Esophagus muscularis mucosa (tissue), 3 donors: Measurements from ENCODE around the gene MINDY3.

Source experiments
- CTCF ChIP-seq, 3 experiments: fragments of 200-600 bp in 2 of 3; fragments of 450-650 bp in 1 of 3; sonication (generic) in 2 of 3; IDR thresholded peaks; one replicate each; pipeline ENCODE4 v1.5.1; 2017 to 2019; ENCODE audit warnings: antibody characterized with exemption in 3 of 3, mild to moderate bottlenecking in 2 of 3, moderate library complexity in 1 of 3
- POLR2A ChIP-seq: fragments of 450-650 bp; IDR thresholded peaks from one replicate; pipeline ENCODE4 v1.6.1; 2017; ENCODE audit warnings: antibody characterized with exemption, moderate library complexity, mild to moderate bottlenecking, low read depth
- POLR2AphosphoS5 ChIP-seq, 2 donors: sonication (generic); formaldehyde crosslinking; IDR thresholded peaks; one replicate each; pipeline ENCODE4 v1.6.1; 2017; ENCODE audit warnings: antibody characterized with exemption in 2 of 2

- TF ChIP-seq CTCF (IDR thresholded peaks at IDR 0.05) (no peak), POLR2A (no peak), POLR2AphosphoS5 (IDR thresholded peaks at IDR 0.05) (no peak)
Observed at GRCh38 chr10:15782851-15783250, 77.5 kb downstream of the MINDY3 start.
